GM12873 (cell line): ENCODE data around the gene RPS5.

ENCODE experiments used
- CTCF ChIP-seq: IDR thresholded peaks from 2 replicates; pipeline ENCODE4 v1.5.1; 2012; ENCODE audit warnings: low read depth, mild to moderate bottlenecking, moderate library complexity, low read length, control low read depth; ENCODE audit not compliant: insufficient read depth; ENCODE audit errors: missing control alignments

The RPS5 gene

GRCh38 chr19:58395220-58395978 is 8.3 kb downstream of the RPS5 start, which contains the start of gene RNF225:
TSS of gene RNF225 (plus strand) at chr19:58395656. CDS start at chr19:58396090, 434 bp downstream.
- no peak for TF ChIP-seq CTCF

GRCh38 chr19:58395979-58396627 is 9.0 kb downstream of the RPS5 start:
- TF ChIP-seq CTCF = no peak

- TF ChIP-seq CTCF = no peak
Measured at GRCh38 chr19:58396691-58397532, 9.8 kb downstream of the RPS5 start.

GRCh38 chr19:58397533-58398037 is 10.5 kb downstream of the RPS5 start:
- no peak for TF ChIP-seq CTCF

GRCh38 chr19:58398087-58398486 is 11.0 kb downstream of the RPS5 start:
- no peak for TF ChIP-seq CTCF

- no peak for TF ChIP-seq CTCF
Measured at GRCh38 chr19:58398545-58398944, 11.5 kb downstream of the RPS5 start.
